NAMALWA (cell line): Measurements from ENCODE around the gene LOXL3.
"Not testable (repeated sequence)": the region's sequence is repeated elsewhere in the genome, so short reads cannot be mapped to it uniquely, and the experiment has no call there.

Experiments used
- DNase-seq: peaks from one replicate; pipeline ENCODE4 v3.0.0-alpha.2; 2015; ENCODE audit warnings: low spot score

LOXL3 gene

DNA sequence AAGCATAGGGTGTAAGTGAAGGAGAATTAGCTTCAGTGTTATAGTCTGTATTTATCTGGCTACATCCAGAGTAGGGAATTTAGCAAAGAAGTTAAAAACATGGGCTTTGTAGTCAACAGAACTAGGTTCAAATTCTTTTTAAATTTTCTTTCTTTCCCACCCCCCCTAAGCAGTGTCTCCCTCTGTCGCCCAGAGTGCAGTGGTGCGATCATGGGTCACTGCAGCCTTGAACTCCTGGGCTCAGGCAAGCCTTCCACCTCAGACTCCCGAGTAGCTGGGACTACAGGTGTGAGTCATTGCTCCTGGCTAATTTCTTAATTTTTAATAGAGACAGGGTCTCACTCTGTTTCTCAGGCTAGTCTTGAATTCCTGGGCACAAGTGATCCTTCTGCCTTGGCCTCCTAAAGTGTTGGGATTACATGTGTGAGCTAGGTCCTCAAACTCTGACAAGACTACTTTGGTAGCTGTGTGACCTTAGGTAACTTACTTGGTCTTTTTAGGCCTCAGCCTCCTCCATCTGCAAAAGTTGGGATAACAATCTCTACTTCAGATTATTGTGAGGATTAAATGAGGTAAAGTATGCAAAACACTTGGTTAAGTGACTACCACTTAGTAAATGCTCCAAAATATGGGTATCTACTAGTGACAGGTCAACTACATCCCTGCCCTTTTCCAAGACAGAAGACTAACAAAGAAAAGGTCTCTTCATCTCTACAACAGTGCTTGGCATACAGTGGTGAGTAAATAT is 18.6 kb upstream of the LOXL3 start:
- DNase-seq: no peak

DNA sequence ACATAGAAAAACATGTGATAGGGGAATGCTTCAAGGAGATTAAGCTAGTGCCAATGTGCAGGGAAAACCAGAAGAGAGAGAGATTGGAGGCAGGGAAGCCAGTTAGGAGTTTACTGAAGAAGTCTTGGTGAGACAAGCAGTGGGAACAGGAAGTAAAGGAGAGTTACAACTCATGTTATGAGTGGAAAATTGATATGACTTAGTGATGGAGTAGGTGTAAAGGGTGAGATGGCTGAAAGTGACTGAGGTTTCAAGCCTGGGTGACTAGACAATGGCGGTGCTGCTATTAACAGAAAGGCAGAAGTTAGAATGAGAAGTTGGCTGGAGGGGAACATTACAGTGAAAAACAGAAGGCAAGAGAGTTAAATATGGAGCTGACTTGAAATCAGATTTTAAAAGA is 17.3 kb upstream of the LOXL3 start:
- peak; percentile 32 for DNase-seq

DNA sequence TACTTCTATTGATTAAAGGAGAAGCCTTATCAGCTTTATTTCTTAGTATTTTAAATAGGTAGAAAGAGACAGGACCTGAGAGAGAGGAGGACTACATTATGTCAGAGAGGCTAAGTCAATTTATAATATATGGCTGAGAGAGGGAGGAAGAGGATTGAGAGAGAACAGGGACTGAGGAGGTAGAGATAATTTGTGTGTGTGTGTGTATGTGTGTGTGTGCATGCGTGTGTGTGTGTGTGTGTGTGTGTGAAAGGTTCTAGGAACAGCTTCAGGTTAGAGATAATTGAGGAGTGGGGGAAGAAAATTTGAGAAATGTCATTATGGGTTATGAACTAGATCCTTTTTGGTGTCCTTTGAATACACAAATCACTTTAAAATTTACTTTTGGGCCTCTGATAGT is 15.9 kb upstream of the LOXL3 start:
- no peak for DNase-seq

DNA sequence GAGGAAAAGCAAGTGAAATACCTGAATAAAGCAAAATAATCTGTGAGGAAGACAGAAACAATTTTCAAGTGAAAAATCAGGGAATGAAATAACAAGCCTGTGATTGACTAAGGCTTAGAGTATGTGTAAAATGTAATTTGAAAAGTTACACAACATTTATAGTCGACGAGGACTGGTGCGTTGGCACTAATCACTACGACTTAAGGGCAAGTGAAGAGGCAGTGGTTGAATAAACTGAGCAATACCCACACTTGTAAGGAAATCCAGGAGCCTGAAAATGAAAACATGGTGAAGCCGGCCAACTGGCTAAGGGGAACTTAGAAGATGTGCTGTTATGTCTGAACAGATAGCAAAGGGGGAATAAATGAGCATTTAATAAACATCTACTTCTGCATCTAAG is 14.1 kb upstream of the LOXL3 start:
- no peak for DNase-seq

DNA sequence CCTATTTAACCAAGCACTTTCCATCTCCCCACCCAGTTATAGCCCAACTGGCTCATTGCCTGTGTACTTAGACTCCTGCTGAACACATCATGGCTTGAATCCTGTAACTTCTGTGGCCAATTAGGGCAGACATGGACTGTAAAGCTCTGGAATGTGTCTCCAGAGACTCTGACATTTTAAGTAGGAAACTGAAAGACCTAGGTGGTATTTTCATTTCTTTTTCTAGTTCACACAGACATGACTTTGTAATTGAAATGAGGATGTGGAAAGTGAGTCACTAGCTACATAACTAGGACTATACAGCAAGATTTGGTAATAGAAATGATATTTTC is 13.0 kb upstream of the LOXL3 start:
- no peak for DNase-seq

DNA sequence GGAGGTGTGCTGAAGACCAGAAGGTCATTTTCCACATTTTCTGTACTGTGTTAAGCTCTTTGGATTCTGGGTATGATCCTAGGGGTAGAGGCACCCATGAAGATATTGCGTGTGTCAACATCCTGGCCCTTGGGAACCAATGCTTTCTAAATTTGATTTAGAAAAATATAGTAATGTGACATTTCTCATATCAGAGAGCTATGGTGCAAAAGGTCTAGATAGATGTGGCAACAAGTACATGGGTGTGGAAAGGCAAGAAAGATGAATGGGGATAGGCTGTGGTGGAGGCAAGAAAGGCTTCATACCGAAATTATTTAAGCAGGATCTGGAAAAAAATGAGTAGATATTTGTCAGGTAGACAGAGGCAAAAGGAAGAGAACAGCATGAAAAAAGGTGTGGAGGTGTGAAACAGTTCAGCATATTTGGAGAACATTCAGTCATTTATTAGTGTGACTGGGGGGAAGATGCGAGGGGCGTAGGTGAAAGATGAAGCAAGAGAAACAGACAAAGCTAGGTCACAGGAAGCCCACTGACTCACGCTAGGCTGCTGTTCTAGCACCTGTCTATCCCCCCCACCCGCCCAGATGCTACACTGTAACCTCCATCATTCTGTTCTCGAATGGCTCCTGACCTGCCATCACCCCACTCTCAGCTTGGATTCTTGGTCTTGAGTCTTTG is 12.5 kb upstream of the LOXL3 start:
- DNase-seq: no peak

DNA sequence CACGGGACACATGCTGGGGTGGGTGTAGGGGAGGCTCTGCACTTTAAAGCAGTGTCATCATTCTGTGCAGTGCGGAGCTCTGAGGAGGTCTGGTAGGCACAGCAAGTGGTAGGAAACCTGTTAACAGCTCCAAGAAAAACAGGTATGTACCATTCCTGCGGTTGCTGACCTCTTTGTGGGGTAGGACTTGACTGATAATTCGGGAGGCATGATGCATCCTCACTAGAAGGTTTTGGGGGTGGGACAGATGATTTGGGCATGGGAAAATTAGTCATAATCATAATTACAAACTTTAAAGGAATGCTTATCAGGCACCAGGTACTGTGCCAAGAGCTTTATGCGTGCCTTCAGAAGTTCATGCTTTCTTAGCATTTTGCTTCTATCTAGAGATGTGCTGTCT is 10.5 kb upstream of the LOXL3 start:
- no peak for DNase-seq

DNA sequence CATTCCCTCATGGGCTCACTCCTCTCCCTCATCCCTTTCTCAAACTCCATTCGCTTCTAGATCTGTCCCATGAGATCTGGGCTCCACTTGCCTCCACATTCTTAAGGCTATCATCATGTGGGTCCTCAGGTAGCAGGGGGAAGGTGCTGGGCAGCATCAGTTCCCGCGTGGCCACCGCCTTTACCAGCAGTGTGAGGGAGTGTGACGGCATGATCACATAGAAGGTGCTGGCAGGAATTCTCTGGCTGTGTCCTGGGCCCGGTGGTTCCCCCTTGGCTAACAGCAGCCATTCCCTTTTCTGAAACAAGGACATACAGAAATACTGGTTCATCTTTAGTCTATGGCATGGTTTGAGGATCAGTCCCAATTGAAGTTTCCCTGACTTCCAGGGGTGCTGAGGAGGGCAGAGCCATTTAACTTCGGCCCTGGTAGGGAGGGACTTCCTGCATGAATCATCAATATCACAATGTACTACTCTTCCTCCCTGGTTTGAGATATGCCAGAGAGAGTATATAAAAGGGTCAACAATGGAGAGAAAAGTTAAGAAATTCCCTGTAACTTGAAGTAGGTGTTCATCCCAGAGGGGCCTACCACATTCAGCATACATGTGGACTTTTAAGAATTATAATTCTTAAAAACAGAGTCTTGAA is 8.5 kb upstream of the LOXL3 start:
- no peak for DNase-seq

DNA sequence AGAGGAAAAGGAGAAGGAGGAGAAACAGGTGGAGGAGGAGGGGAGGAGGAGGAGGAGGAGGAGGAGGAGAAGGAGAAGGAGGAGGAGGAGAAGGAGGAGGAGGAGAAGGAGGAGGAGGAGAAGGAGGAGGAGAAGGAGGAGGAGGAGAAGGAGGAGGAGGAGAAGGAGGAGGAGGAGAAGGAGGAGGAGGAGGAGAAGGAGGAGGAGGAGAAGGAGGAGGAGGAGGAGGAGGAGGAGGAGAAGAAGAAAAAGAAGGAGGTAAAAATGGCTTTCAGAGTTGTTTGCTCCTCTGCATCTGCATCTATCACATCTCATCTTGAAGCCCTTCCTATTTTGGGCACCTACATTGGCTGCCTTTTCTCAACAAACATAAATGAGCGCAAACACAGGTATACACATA is 7.3 kb upstream of the LOXL3 start:
- not testable (repeated sequence) for DNase-seq

DNA sequence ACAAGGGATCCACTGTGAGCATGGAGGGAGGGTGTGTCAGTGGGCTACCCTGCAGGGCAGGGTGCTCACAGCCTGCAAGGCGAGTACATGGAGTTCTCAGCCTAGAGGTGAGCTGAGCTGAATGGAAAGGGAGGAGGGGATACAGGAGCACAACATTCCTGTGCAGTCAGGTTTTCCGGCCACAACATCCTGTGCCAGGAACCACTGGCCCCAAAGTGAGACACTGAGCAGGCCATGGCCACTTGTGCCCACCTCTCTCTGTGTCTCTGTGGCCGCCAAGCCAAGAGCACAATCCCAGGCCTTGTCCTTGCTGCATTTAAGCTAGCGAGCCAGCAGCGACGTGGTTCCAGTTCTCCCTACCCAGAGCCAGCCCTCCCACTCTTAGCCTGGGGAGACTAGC is 6.8 kb upstream of the LOXL3 start:
- no peak for DNase-seq

DNA sequence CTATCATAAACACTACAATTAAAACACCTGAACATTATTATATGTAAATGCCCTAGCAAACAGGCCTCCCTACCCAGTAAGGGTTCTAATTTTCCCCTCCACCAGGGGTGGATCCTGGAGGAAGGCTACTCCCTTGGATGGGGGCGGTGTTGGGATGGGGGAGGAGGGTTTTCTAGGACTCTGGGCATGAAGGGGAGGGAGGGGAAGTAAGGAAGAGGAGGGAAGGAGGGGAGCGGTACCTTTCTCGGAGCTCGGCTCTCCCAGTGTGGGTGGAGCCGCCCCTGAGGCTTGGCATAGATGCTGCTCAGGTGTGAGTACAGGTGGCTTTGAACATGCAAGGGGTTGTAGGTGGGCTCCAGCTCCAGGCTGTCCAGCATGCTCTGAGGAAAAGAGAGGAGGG is 6.2 kb upstream of the LOXL3 start:
- DNase-seq: no peak

DNA sequence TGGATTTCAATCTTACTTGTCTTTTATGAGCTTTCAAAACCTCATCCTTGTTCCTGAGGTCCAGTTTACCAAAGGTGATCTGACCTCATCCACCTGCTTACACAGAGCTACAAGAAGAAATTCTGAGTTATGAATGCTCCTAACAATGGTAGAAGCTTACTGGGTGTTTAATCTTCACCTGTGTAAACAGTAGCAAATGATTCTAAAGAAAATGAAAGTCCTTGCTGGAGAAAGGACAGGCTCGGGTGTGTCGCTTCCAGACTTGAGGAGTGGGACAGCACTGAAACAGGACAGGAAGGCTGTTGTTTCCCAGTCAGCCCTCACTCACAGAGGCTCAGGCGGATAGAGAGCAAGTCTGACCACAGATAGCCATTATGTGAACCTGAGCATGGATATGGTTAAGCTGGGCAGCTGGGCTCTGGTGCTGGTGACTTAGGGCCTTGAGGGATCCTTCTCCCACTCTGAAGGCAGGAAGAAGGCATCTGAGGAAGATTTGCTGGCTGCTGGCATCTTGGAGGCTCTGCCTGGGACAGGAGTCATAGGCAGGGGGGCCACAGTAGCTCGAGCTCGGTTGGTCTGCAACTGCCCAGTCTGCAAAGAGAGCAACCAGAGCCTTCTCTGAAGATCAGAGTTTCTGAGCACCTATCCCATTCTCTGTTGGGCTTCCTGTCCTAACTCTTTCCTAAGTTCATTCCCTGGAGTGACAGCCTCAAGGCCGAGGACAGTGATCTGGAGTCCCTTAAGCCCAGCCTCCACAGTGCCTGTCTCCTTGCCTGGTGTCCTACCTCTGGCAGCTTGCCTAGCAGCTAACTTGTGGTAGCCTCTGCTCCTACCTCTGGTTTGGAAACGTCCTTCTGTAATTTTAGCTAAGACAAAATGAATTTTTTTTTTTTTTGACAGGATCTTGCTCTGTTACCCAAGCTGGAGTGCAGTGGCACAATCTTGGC is 4.8 kb upstream of the LOXL3 start:
- DNase-seq: no peak

DNA sequence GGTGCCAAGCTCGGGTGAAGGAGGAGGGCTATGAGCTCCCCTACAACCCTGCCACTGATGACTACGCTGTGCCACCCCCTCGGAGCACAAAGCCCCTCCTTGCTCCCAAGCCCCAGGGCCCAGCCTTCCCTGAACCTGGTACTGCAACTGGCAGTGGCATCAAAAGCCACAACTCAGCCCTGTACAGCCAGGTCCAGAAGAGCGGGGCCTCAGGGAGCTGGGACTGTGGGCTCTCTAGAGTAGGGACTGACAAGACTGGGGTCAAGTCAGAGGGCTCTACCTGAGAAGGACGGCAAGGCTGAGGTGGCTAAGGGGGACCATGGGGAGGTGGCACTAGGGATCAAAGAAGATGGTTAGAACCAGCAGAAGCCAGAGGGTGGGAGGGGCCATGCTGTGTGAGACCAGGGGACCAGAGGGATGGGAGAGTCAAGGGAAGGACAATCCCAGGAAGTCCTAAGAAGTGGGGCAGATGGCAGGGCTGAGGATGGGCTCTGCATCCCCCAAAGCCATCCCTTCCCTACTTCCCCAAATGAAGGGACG is 3.2 kb upstream of the LOXL3 start:
- DNase-seq: no peak

DNA sequence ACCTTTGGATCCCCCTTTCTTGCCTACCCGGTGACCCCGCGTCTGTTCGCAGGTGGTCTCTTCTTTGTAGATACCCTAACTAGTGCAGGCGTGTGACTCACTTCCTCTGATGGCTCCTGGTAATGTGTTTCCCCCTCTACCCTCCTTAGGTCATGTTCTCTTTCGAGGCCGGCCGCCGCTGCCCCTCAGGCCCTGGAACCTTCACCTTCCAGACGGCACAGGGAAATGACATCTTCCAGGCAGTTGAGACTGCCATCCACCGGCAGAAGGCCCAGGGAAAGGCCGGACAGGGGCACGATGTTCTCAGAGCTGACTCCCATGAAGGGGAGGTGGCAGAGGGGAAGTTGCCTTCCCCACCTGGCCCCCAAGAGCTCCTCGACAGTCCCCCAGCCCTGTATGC is 2.4 kb upstream of the LOXL3 start:
- DNase-seq: no peak

DNA sequence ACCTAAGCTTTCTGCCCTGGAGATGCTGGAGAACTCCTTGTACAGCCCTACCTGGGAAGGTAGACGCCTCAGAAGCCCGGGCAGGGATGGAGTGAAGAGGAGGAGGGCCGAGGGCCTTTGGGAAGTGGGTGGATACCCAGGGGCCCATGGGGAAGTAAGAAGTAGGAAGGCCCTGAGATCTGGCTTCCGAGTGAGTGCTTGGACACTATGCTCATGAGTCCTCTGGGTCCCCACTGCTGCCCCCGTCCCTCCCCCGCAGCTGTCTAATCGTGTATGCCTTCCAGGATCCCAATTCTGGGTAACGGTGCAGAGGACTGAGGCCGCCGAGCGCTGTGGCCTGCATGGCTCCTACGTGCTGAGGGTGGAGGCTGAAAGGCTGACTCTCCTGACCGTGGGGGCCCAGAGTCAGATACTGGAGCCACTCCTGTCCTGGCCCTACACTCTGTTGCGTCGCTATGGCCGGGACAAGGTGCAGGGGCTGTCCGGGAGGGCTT is 1.9 kb upstream of the LOXL3 start:
- no peak for DNase-seq

DNA sequence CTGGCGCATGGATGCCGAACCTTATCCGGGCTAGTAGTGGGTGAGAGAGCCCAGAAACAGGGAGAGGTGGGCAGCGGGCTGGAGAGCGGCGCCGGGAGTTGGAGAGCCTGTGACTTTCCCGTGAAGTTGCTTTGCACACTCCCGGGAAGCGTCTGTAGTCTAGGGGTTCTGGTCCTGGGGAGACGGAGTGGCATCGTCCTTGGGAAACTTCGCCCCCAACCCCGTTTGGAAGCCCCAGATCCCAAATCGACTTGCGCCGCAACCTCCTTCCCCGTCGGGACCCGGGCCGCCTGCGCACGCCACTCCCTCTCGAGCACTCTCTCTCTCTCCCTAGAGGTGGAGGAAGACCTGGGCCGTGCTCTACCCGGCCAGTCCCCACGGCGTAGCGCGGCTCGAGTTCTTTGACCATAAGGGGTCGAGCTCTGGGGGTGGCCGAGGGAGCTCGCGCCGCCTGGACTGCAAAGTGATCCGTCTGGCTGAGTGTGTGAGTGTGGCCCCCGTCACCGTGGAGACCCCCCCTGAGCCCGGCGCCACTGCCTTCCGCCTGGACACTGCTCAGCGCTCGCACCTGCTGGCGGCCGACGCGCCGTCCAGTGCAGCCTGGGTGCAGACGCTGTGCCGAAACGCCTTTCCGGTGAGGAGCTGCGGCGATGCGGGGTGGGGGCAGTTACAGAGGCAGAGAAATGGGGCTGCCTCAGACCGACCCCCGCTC is 1.2 kb upstream of the LOXL3 start:
- peak; percentile 31 for DNase-seq

DNA sequence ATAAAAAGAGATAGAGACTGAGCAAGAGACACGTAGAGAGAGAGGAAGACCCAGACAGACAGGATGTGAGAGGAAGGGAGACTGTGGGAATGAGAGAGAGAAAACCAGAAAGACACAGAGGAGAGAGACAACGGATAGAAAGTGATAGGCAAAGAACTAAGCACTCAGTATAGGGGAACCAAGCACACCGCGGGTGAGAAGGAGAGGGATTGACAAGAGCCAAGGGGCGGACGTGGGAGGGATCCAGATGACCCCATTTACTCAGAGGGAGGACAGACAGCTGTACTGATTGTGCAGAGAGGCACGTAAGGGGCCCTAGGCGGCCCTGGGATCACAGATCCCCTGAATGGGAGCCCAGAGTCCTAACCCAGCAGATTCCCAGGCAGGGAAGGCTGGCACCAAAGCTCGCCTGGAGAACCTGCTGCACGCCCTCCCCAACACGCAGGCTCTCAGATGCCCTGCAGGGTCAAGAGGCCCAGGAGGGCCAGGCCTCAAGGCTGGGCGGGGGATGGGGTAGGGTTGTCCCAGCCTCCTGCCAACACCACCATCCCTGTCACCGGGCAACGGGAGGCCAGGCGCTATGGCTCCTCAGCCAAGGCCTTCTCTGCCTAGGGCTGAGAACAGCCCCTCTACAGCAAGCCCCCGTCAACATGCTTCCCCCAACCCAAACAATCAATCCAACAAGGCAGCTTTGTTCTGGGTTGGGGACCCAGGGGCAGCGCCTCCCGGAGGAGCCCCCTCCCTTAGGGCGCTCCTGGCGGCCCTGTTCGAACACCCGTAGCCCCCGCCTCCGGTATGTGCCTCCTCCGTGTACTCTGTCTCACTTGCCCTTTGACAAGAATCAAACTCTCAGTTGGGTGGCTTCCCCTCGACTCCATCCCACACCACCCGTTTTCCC is 579 bp downstream of the LOXL3 start:
- DNase-seq: no peak

DNA sequence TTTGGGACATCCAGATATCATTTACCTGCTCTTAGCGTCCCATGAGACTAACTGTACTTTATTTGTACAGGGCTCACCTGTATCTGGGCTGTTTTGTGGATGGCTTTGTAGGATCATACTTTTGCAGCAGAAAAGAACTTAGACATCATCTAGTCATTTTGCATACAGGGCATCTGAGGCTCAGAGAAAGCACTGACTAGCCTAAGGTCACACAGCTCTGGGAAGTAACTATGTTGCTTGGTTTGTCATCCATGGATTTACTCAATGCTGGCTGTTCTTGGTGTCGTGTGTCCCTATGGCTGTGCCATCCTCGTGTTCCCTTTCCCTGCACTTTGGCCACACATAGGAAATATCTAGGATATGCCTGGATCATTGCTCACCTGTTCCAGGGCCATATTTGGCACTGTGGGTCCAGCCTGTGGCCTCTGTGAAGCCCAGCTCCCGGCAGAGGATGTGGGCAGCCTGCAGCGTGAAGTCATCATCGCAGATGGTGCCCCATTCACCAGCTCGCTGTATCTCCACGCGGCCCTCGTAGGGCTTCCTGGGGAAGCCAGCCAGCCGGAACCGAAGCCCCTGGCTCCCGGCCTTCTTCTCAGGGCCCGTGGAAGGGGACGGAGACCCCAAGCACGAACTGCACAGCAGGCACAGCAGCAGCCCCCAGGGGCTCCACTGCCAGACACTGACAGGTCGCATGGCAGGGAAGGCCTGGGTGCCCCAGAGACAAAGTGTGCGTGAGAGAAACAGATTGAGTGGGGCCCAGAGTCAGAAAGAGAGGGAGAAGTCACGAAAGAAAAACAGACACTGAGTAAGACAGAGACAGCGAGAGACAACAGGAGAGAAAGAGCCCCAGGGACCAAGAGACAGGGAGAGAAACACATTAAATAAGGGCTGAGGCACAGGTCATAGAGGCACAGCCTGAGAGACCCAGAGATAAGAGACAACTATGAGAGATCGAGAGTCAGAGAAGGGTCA is 1.5 kb downstream of the LOXL3 start:
- no peak for DNase-seq

DNA sequence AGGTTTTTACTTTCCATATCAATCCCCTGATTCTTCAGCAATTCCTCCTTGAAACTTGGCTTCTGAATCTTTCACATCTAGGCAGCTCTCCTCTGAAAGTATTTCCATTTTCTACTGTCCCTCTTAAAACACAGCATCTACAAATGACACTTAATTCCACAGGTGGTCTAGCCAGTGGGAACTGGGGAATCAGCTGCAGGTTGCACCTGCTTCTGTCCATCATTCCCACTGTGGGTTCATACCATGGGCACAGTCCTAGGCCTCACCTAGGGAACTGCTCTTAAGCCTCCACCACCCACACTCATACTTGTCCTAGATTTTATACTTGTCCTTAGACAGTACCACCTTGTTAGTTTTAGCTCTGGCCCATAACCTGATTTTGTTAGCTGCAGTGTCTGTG is 2.2 kb downstream of the LOXL3 start:
- no peak for DNase-seq
